Fibroblast of the aortic adventitia (primary cell): ENCODE measurements around the gene UNC13B. TPM values are rescaled to one million over a fixed set of nuclear protein-coding genes. Genes with fewer than 3 reads are reported as not detected.
"Not testable (repeated sequence)": the region's sequence is repeated elsewhere in the genome, so short reads cannot be mapped to it uniquely, and the experiment has no call there.

Source experiments
- DNase-seq: peaks from one replicate; pipeline ENCODE4 v3.0.0-alpha.2; 2010; ENCODE audit warnings: low read depth
- H3K4me3 ChIP-seq: 2 replicates; pipeline ENCODE4 v1.5.1; 2011; ENCODE audit warnings: low read depth, mild to moderate bottlenecking, control low read depth, low read length, moderate library complexity
- CTCF ChIP-seq: IDR thresholded peaks from 2 replicates; pipeline ENCODE4 v1.5.1; 2011; ENCODE audit warnings: mild to moderate bottlenecking, low read length, control low read depth, inconsistent platforms; ENCODE audit not compliant: insufficient read depth
- total RNA-seq: library from RNA; depleted of rRNA; stranded (reverse); fragments of >200 nt; gene quantifications from 2 replicates; pipeline ENCODE4 v1.2.3, GENCODE V29; 2012; ENCODE audit warnings: low replicate concordance

UNC13B gene
- total RNA-seq, 1 donor: 32.6 TPM

- DNase-seq: no peak
- no peak overlapping the region for H3K4me3 ChIP-seq
- TF ChIP-seq CTCF: no peak
Observed at GRCh38 chr9:35152926-35153325, 8.9 kb upstream of the UNC13B start.

- no peak for TF ChIP-seq CTCF
- no peak overlapping the region for H3K4me3 ChIP-seq
- DNase-seq: no peak
Observed at GRCh38 chr9:35156781-35157180, 5.0 kb upstream of the UNC13B start.

GRCh38 chr9:35157836-35158235 lies 4.0 kb upstream of the UNC13B start:
- not testable (repeated sequence) for DNase-seq, H3K4me3 ChIP-seq

- no peak for DNase-seq
- no peak for TF ChIP-seq CTCF
- no peak overlapping the region for H3K4me3 ChIP-seq
Observed at GRCh38 chr9:35158501-35159280, 3.1 kb upstream of the UNC13B start.

- no peak for TF ChIP-seq CTCF
- H3K4me3 ChIP-seq: peak overlapping the region; percentile 85
- peak; percentile 10 for DNase-seq
Observed at GRCh38 chr9:35162605-35163315, 951 bp downstream of the UNC13B start.

GRCh38 chr9:35163413-35163812 lies 1.6 kb downstream of the UNC13B start:
- peak; percentile 13 for DNase-seq
- no peak for TF ChIP-seq CTCF
- H3K4me3 ChIP-seq: peak overlapping the region; percentile 85

GRCh38 chr9:35164711-35165110 lies 2.9 kb downstream of the UNC13B start:
- no peak for TF ChIP-seq CTCF
- H3K4me3 ChIP-seq: no peak overlapping the region
- DNase-seq: peak; percentile 29

GRCh38 chr9:35167429-35167828 lies 5.6 kb downstream of the UNC13B start:
- not testable (repeated sequence) for H3K4me3 ChIP-seq, DNase-seq
